GM12891 (cell line): Measurements from ENCODE around the gene IGSF8.

ENCODE experiments used
- POLR2A ChIP-seq: IDR thresholded peaks from 2 replicates; pipeline ENCODE4 v1.6.1; 2011; ENCODE audit warnings: low read depth, low read length, control low read depth
- POLR2AphosphoS5 ChIP-seq: IDR thresholded peaks from 2 replicates; pipeline ENCODE4 v1.6.1; 2011; ENCODE audit warnings: low read depth, low read length, control low read depth

GRCh38 chr1:160123726-160124125 is 25.3 kb upstream of the IGSF8 start:
- no peak for TF ChIP-seq POLR2A
- TF ChIP-seq POLR2AphosphoS5 = no peak
